Upper lobe of left lung (tissue), 4 donors: ENCODE data around the gene ARID3A.

Experiments used
- CTCF ChIP-seq, 6 experiments: fragments of 450-650 bp in 4 of 6; fragments of 200-600 bp in 2 of 6; sonication (generic) in 2 of 6; IDR thresholded peaks; one replicate each; pipeline ENCODE4 v1.5.1; 2016 to 2019; ENCODE audit warnings: antibody characterized with exemption in 6 of 6
- POLR2A ChIP-seq, 4 donors: fragments of 450-650 bp; IDR thresholded peaks; one replicate each; pipeline ENCODE4 v1.5.1; 2016 to 2017; ENCODE audit warnings: antibody characterized with exemption in 4 of 4, mild to moderate bottlenecking in 2 of 4

GRCh38 chr19:1020868-1021425, 95.1 kb downstream of the ARID3A start, which contains the start of gene TMEM259:
- no peak for TF ChIP-seq CTCF (IDR thresholded peaks at IDR 0.05)
- peak in 3 of 4 donors; percentile 52 to 86 (median 62) for TF ChIP-seq POLR2A (IDR thresholded peaks at IDR 0.05)
